DND-41 (cell line): ENCODE data around the gene EMB.

ENCODE experiments used
- CTCF ChIP-seq: IDR thresholded peaks from 2 replicates; pipeline ENCODE4 v1.5.1; 2012; ENCODE audit warnings: borderline replicate concordance, low read length, moderate library complexity, mild to moderate bottlenecking; ENCODE audit not compliant: poor library complexity, severe bottlenecking; ENCODE audit errors: extremely low read depth
- EZH2 ChIP-seq: IDR thresholded peaks from 3 replicates; pipeline ENCODE4 v1.6.1; 2012; ENCODE audit warnings: borderline replicate concordance, low read depth, mild to moderate bottlenecking, moderate library complexity, low read length, inconsistent platforms; ENCODE audit not compliant: severe bottlenecking

- TF ChIP-seq CTCF (no peak), EZH2 (no peak)
Observed at GRCh38 chr5:50447941-50448340, 6.9 kb upstream of the EMB start.
